Lower leg skin (tissue), 3 donors: ENCODE data around the gene LMNTD1.

Experiments
- POLR2A ChIP-seq, 2 donors: fragments of 450-650 bp; IDR thresholded peaks; one replicate each; pipeline ENCODE4 v1.6.1; 2016 to 2017; ENCODE audit warnings: antibody characterized with exemption in 2 of 2, mild to moderate bottlenecking in 1 of 2, moderate library complexity in 1 of 2
- TF ChIP-seq, protein P1 (sequence below), 3 donors: fragments of 450-650 bp; IDR thresholded peaks; one replicate each; pipeline ENCODE4 v1.5.1; 2016; ENCODE audit warnings: antibody characterized with exemption in 3 of 3, mild to moderate bottlenecking in 3 of 3, moderate library complexity in 2 of 3

GRCh38 chr12:25531502-25532052 lies 21.5 kb downstream of the LMNTD1 start:
- TF ChIP-seq, protein P1, sequence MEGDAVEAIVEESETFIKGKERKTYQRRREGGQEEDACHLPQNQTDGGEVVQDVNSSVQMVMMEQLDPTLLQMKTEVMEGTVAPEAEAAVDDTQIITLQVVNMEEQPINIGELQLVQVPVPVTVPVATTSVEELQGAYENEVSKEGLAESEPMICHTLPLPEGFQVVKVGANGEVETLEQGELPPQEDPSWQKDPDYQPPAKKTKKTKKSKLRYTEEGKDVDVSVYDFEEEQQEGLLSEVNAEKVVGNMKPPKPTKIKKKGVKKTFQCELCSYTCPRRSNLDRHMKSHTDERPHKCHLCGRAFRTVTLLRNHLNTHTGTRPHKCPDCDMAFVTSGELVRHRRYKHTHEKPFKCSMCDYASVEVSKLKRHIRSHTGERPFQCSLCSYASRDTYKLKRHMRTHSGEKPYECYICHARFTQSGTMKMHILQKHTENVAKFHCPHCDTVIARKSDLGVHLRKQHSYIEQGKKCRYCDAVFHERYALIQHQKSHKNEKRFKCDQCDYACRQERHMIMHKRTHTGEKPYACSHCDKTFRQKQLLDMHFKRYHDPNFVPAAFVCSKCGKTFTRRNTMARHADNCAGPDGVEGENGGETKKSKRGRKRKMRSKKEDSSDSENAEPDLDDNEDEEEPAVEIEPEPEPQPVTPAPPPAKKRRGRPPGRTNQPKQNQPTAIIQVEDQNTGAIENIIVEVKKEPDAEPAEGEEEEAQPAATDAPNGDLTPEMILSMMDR (IDR thresholded peaks at IDR 0.05): no peak
- no peak for TF ChIP-seq POLR2A (IDR thresholded peaks at IDR 0.05)
